Dedifferentiated amniotic fluid mesenchymal stem cell (primary cell): ENCODE data around the gene APLF.
"Not testable (repeated sequence)": the region's sequence is repeated elsewhere in the genome, so short reads cannot be mapped to it uniquely, and the experiment has no call there.

ENCODE experiments used
- DNase-seq: peaks from one replicate; pipeline ENCODE4 v3.0.0-alpha.2; 2016; ENCODE audit errors: extremely low spot score

APLF gene

DNA sequence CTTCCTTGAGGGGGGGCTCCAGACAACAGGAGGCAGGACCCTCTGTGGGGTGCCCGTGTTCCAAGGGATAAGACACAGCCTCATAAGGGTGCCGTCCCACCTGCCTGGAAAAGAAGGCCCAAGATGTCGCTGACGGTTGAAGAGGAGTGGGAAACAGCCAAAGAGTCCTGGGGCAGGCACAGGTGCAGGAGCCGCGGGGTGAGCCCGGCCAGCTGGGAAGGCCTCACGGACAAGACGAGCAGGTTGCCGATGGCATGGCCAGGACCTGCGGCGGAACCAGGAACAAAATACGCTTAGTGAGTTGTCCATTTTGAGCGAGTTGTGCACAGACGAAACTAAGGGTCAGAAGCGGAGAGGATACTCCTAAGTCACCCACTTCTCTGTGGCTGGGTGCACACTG lies 61.8 kb downstream of the APLF start:
- DNase-seq, result not testable (repeated sequence)

GRCh38 chr2:68529651-68530050 lies 62.3 kb downstream of the APLF start:
- DNase-seq, result not testable (repeated sequence)

- no peak for DNase-seq
Observed at GRCh38 chr2:68536000-68536399, 68.6 kb downstream of the APLF start.

- DNase-seq, result no peak
Observed at GRCh38 chr2:68537011-68537410, 69.6 kb downstream of the APLF start.

DNA sequence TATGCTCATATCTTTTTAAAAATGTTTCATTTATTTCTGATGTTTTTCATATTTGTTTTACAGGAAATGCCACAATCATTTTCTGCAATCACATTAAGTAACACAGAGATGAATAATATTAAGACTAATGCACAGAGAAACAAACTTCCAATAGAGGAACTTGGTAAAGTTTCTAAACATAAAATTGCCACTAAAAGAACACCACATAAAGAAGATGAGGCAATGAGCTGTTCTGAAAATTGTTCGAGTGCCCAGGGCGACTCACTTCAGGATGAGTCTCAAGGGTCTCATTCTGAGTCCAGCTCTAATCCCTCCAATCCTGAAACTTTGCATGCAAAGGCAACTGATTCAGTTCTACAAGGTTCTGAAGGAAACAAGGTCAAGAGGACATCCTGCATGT lies 70.4 kb downstream of the APLF start:
- no peak for DNase-seq

DNA sequence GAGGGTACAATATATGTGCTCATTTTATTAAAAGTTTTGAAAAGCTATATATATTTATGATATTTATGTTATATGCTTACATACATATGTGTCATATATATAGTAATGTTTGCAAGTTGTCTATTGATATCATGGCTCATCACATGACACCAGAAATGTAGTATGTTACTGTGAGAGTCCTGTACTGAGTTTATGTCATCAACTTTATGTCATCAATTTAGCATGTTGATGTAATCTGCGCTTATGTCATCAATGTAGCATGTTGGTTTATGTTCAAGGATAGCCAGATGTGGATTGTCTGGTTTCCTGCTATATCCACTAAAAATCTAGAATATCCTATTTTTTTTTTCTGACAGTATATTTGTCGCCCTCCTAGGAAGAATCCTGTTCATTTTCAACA lies 77.4 kb downstream of the APLF start:
- DNase-seq, result no peak

GRCh38 chr2:68548396-68548795 lies 81.0 kb downstream of the APLF start:
- no peak for DNase-seq

DNA sequence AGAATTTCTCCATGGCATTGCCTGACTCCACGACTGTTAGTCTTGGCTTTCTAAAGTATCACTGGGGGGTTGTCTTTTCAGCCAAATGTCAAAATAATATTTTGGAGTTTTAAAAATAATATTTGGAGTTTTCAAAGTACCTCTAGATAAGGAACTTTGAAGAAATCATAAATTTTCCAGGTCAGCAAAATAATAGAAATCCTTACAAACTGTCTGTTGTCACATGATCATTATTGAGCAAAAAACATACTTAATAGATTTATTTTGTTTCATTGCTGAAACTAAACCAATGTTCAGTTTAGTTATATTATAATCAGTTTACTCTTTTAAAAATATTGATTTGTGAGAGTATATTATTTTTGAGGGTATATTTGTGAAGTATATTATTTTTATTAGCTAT lies 85.7 kb downstream of the APLF start:
- DNase-seq, result no peak

- not testable (repeated sequence) for DNase-seq
Observed at GRCh38 chr2:68555425-68556206, 88.2 kb downstream of the APLF start.

- DNase-seq, result no peak
Observed at GRCh38 chr2:68556381-68556780, 89.0 kb downstream of the APLF start.

- DNase-seq, result no peak
Observed at GRCh38 chr2:68558576-68558975, 91.2 kb downstream of the APLF start.

GRCh38 chr2:68559692-68560091 lies 92.3 kb downstream of the APLF start:
- DNase-seq, result no peak

GRCh38 chr2:68560545-68560944 lies 93.2 kb downstream of the APLF start:
- DNase-seq, result no peak

DNA sequence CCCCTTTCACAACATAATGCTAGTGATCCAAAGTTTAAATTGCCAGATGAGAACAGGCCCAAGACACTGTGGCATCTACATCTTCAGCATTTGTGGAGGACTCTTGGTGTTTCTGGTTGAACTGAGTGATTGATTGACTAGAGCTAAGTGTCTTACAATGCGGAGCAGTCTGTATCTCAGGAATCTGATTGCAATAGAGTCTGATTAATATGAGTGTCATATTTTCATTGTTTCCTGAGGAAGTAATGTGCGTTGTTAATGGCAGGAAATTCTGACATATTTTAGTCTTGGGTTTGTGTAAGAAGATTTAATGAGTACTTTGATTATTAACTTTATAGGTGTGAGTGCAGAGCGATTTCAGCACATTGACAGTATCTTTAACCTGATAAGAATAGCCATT lies 94.0 kb downstream of the APLF start:
- DNase-seq, result no peak

GRCh38 chr2:68562934-68563333 lies 95.5 kb downstream of the APLF start:
- DNase-seq, result no peak

DNA sequence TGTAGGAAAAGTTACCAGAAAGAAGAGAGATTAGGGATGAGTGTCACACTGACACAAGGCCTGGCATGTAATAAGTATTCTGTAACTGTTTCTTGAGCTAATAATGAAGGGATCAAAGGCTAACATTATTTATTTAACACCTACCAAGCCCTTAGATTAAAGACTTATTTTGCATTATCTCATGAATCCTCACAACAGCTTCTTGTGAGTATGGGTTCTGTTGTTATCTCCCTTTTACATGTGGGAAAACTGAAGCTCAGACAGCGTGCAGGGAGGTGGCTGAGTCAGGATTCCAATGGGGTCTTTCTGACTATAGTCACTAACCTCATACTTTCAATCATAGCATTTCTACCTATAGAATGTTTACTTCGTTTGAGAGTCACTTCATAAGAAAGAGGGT lies 97.0 kb downstream of the APLF start:
- no peak for DNase-seq

DNA sequence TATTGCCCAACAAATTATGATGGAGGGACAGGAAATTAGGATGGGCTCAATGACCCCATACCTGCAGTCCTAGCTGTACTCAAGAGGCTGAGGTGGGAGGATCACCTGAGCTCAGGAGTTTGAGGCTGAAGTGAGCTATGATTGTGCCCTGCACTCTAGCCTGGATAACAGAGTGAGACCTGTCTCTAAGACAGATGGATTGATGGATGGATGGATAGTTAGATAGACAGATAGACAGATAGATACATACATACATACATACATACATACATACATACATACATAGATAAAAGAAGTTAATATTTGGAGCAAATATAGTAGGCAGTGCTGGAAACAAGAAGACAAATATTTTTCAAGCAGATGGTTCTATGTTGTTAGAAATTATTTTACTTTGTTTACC lies 97.9 kb downstream of the APLF start:
- DNase-seq, result no peak

DNA sequence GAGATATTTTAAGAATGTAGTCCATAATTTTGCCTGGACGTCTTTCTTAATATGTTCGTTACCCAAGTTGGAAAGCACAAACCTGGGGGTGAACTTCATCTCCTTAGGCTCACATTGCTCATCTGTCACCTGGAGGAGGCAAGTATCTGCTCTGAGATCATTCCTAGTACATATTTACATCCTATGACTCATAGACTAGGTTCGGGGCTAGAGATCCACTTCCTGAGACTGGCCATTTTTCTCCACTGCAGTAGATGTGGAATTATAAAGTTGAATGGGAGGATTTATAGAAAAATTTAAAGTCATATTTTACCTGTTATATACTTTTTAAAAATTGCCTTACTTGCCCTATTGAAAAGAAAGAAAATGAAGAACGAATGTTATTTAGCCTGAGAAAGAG lies 98.5 kb downstream of the APLF start:
- no peak for DNase-seq

GRCh38 chr2:68566362-68566761 lies 99.0 kb downstream of the APLF start:
- DNase-seq, result no peak

- DNase-seq, result no peak
Observed at GRCh38 chr2:68568116-68568515, 100.7 kb downstream of the APLF start.

DNA sequence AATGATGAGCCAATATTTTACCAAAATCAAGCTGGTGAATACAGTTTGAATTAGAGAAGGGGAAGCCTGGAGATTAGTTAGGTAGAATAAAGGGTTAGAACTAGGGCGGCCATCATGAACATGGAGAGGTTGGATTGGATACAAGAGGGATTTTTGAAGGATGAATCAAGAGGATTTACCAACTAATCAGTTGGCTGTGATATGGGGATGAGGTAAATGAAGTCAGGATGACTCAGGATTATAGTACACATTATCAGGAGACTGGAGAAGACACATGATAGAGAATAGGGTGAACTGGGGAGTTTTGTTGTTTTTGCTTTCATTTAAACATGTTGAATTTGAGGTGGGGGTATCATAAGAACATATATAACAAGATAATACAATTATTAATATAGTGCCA lies 102.2 kb downstream of the APLF start:
- no peak for DNase-seq

DNA sequence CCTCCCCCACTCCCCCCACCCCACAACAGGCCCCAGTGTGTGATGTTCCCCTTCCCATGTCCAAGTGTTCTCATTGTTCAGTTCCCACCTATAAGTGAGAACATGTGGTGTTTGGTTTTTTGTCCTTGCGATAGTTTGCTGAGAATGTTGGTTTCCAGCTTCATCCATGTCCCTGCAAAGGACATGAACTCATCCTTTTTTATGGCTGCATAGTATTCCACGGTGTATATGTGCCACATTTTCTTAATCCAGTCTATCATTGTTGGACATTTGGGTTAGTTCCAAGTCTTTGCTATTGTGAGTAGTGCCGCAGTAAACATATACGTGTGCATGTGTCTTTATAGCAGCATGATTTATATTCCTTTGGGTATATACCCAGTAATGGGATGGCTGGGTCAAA lies 103.0 kb downstream of the APLF start:
- DNase-seq, result not testable (repeated sequence)

GRCh38 chr2:68574202-68574791 lies 106.9 kb downstream of the APLF start:
- DNase-seq, result no peak

GRCh38 chr2:68577183-68577582 lies 109.8 kb downstream of the APLF start:
- DNase-seq, result no peak
